ENCODE results near the gene DAAM2.

Gene DAAM2

GRCh38 chr6:39947611-39948068, 155.5 kb downstream of the DAAM2 start:
- DNase-seq (ENCODE audit: low read depth in 2 of 3, low spot score in 1 of 3), result no peak

- DNase-seq (ENCODE audit: low read depth in 2 of 3, low spot score in 1 of 3), result no peak
Measured at GRCh38 chr6:39948199-39948791, 156.1 kb downstream of the DAAM2 start.

GRCh38 chr6:39950125-39950720, 158.0 kb downstream of the DAAM2 start:
- no peak for DNase-seq (ENCODE audit: low read depth in 2 of 3, low spot score in 1 of 3)

GRCh38 chr6:39951191-39951590, 159.0 kb downstream of the DAAM2 start:
- no peak for DNase-seq (ENCODE audit: low read depth in 2 of 3, low spot score in 1 of 3)

GRCh38 chr6:39951716-39952115, 159.5 kb downstream of the DAAM2 start:
- DNase-seq (ENCODE audit: low read depth in 2 of 3, low spot score in 1 of 3), result no peak

GRCh38 chr6:39952167-39952566, 160.0 kb downstream of the DAAM2 start:
- no peak for DNase-seq (ENCODE audit: low read depth in 2 of 3, low spot score in 1 of 3)

- DNase-seq (ENCODE audit: low read depth in 2 of 3, low spot score in 1 of 3), result no peak
Measured at GRCh38 chr6:39953076-39953618, 161.0 kb downstream of the DAAM2 start.
